ENCODE data around the gene EXOC4.

DNA sequence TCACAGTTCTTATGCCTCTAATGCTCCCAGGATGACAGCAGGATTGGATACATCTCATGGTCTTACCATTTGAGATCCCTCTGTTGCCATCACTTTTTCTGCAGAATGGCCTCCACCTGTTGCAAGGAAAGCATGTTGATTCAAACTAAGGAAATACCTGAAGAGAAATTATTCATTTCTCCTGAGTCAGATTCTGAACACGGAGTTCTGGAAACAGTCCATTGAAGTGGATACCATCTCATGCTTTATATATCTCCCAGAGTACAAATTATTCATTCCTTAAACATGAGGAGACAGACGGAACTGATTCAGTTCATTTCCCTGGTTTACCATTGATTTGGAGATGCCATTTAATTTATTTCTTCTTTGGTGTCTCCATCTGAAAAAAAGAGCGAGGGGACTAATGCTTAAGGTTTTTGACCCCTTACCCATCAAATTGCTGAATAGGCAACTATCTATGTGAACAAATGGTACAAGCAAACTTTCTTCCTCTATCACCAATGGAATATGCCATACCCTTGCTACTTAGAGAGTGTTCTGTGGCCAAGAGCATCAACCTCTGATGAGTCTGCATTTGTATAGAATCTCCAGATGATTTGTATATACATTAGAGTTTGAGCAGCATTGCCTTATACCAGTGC, 569.2 kb downstream of the EXOC4 start:
- TF ChIP-seq, protein P1, sequence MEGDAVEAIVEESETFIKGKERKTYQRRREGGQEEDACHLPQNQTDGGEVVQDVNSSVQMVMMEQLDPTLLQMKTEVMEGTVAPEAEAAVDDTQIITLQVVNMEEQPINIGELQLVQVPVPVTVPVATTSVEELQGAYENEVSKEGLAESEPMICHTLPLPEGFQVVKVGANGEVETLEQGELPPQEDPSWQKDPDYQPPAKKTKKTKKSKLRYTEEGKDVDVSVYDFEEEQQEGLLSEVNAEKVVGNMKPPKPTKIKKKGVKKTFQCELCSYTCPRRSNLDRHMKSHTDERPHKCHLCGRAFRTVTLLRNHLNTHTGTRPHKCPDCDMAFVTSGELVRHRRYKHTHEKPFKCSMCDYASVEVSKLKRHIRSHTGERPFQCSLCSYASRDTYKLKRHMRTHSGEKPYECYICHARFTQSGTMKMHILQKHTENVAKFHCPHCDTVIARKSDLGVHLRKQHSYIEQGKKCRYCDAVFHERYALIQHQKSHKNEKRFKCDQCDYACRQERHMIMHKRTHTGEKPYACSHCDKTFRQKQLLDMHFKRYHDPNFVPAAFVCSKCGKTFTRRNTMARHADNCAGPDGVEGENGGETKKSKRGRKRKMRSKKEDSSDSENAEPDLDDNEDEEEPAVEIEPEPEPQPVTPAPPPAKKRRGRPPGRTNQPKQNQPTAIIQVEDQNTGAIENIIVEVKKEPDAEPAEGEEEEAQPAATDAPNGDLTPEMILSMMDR (conservative IDR thresholded peaks at IDR 0.05 in 1 of 2, IDR thresholded peaks at IDR 0.05 in 1 of 2; ENCODE audit: low read depth in 1 of 2, low read length in 2 of 2): no peak
- TF ChIP-seq EZH2 (IDR thresholded peaks at IDR 0.05; ENCODE audit: low read length, missing control alignments): no peak

All from fibroblast of lung (primary cell).